ENCODE results near the gene YY1. TPM values are rescaled to one million over a fixed set of nuclear protein-coding genes. Genes with fewer than 3 reads are reported as not detected.

Gene YY1
- total and polyA plus RNA-seq, 2 of the 8 experiments (the other 6 are each of a cell fraction or from before 2014, with no cell fraction given), result 26.4 to 106 TPM

- TF ChIP-seq CTCF (IDR thresholded peaks at IDR 0.05; ENCODE audit: control extremely low read depth in 1 of 3, insufficient read depth in 1 of 3, low read depth in 1 of 3, low read length in 3 of 3), result no peak
- TF ChIP-seq NANOG (IDR thresholded peaks at IDR 0.05; ENCODE audit: insufficient read depth, low read depth, low read length, poor library complexity, severe bottlenecking), result no peak
Observed at GRCh38 chr14:100252684-100253083, 13.7 kb downstream of the YY1 start (continued).
